Superior temporal gyrus (tissue), 1 donor: ENCODE data around the gene ZNF106.
A peak's percentile ranks its signal among the peaks of the same experiment; 100 is the strongest.

Source experiments
- DNase-seq: peaks from one replicate; pipeline ENCODE4 v3.0.0-alpha.2; 2016; ENCODE audit errors: extremely low spot score

ZNF106 gene

GRCh38 chr15:42490671-42491538 lies at the start of gene ZNF106:
Gene ZNF106, minus strand, starts transcription at chr15:42491141. Its CDS starts 18,852 bp downstream, at chr15:42472289.
- DNase-seq, result peak; percentile 96

DNA sequence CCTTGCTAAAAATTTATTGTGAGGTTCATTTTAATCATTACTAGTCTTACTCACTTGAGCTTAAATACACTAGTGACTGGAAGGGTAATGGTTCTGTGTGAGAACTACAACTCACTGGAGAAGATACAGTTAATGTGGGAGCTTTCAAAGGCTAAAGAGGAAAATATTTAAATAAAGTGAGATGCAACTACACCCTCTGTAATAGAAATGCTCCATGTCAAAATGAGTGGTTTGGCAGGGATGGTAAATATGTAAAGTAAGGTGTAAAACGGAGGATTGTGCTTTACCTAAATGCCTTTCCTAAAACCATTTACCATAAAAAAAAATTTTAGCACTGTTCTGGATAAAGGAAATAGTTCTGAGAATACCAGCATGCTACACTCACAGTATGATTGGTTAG lies 42.3 kb upstream of the ZNF106 start:
- DNase-seq, result no peak

DNA sequence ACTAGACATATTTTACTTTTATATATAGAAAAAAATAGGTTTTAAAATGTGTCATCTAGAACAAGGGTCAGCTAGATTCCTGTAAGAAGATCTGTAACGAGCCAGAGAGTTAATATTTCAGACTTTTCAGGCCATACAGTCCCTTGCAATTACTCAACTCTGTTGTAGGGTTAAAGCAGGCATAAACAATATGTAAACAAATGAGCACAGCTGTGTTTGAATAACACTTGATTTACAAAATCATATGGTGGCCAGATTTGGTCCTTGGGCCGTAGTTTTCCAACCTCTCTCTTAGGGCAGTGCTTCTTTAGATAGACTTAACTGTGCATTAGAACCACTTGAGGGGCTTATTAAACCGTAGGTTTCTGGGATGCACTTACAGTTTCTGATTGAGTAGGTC lies 38.0 kb upstream of the ZNF106 start:
- no peak for DNase-seq

DNA sequence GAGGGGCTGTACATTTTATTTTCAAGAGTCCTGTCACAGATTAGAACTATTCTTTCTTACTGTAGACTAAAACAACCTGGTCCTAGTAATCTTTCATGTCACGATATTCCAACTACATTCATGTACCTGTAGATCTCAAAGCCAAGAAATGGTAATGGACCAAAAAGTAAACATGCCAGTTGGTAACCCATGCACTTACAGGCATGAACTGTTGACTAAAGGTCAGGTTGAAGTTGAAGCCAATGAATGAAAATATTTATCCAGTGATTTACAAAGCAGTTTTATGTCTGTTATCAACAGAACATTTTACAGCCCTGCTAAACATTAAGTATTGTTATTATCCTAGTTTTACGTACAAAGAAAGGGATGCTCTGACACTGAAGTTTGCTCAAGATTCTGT lies 32.4 kb upstream of the ZNF106 start:
- DNase-seq, result no peak

DNA sequence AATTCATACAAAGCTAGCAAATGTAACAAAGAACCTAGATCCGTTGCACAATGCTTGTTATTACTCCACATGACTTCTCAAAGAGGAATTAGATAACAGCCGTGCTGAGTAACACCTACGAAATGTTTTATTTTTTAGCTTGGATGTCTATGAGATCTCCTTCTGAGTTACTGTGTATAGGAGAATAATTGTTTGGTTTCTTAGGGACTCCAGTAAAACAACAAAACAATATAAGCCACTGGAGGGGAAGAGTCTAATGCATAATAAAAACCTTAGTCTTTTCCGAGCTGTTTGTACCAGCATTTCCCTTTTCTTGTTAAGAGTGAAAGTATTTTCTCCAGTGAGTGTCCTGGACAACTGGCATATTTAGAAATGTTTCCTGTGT lies 20.1 kb upstream of the ZNF106 start:
- peak; percentile 50 for DNase-seq

DNA sequence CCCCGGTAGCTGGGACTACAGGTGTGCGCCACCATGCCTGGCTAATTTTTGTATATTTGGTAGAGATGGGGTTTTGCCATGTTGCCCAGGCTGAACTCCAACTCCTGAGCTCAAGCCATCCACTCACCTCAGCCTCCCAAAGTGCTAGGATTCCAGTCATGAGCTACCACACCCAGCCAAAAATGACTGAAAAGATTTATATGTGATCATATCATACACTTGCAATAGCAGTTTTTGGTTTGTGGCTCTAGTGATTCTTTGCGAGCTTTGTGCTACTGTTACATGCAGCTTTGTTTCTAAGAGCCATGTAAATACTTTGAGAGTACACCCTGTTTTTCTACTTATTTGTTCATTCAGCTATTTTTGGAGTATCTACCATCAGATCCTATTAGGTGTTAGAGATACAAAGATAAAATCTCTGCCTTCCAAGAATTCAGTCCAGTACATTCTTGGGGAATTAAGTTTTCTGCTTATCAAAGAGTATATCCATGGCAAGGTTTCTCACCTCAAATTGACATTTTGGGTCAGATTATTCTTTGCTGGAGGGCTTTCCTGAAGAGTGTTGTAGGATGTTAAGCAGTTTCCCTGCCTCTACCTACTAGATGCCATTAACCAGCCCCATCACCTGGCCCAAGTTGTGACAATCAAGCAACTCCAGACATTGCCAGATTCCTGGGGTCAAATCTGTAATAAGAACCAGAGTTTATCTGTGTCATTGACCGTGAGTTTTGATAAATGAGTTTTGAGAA lies 19.5 kb upstream of the ZNF106 start:
- DNase-seq, result no peak

DNA sequence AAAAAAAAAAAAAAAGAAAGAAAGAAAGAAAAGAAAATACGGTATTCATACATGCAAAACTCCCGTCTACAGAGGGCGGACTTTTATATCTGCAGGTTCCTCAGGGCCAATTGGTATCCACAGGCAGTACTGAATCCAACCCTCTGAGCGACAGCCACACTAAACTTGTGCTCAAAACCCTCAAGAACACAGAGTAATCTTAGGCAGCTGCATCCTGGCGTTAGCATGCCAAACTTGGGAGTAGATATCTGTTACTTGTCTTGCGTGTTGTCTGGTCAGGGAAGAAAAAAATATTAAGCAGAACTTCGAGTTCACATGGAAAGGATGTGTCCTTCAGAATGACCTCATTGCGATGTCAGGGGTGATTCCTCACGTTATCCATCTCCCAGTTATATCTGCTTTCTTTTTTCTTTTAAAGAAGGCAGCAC lies 17.3 kb upstream of the ZNF106 start:
- DNase-seq, result no peak

- DNase-seq, result no peak
These were observed 16.6 kb upstream of the ZNF106 start for GRCh38 chr15:42507514-42507913.

- no peak for DNase-seq
These were observed 13.7 kb upstream of the ZNF106 start for GRCh38 chr15:42504631-42505030.

GRCh38 chr15:42503825-42504224 lies 12.9 kb upstream of the ZNF106 start:
- no peak for DNase-seq

- no peak for DNase-seq
These were observed 11.5 kb upstream of the ZNF106 start for GRCh38 chr15:42502477-42502876.

GRCh38 chr15:42499858-42500609 lies 9.1 kb upstream of the ZNF106 start:
- DNase-seq, result no peak

GRCh38 chr15:42498212-42499068 lies 7.5 kb upstream of the ZNF106 start:
- DNase-seq, result no peak

- peak; percentile 93 for DNase-seq
These were observed 4.6 kb upstream of the ZNF106 start, which contains the start of gene SNAP23 for GRCh38 chr15:42495361-42496212. Gene SNAP23, plus strand, starts transcription at chr15:42495634. Its CDS starts 16,213 bp downstream, at chr15:42511847.

DNA sequence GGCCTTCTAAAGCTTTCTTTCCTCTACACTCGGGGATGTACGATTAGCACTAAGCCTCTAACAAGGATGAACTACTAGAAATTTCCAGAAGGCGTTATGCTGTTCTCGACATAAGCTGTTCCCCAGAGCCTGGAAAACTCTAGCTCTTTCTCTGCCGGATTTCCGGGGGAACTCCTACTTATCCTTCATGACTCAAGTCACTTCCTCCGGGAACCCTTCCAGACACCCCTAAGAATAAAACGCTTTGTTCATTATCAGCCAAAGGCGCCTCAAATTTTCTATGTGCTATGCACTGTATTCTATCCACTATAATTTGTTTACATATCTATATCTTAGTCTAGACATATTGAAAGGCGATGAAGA lies 4.0 kb upstream of the ZNF106 start:
- DNase-seq, result peak; percentile 91

DNA sequence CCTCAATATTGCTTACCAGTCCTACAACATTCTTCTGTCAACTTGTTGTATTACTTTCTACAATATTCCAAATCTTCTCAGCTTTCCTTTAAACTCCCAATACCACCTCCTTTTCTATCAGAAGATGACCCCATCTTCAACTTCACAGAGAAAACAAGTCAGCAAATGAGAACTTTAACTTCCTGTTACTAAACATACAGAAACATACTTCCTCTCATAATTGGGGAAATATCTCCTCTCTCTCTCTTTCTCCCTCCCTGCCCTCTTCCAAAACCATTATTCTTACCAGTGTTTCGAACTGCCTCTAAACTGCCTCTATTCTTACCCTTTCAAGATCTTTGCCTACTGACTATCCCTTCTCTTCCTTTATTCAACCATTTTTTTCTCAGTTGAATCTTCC lies 2.7 kb upstream of the ZNF106 start:
- DNase-seq, result no peak

GRCh38 chr15:42491539-42492225 lies 741 bp upstream of the ZNF106 start:
- no peak for DNase-seq

DNA sequence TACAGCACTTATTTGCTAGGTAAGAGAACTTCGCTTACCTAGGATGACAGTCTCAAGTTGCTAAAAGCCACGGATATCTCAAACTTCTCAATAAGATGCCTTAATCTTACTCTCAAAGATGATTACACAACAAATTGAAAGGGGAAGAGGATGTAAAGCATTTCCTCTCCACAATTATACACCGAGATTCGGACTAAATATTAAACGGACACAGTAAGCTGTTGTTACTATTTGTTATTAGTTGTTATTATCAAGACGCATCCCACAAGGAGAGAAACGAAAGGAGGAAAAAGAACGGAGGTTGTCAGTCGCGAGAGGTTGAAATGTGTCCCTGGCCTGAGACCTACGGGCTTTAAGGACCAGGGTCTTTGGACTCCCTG lies 660 bp downstream of the ZNF106 start:
- DNase-seq, result peak; percentile 62

DNA sequence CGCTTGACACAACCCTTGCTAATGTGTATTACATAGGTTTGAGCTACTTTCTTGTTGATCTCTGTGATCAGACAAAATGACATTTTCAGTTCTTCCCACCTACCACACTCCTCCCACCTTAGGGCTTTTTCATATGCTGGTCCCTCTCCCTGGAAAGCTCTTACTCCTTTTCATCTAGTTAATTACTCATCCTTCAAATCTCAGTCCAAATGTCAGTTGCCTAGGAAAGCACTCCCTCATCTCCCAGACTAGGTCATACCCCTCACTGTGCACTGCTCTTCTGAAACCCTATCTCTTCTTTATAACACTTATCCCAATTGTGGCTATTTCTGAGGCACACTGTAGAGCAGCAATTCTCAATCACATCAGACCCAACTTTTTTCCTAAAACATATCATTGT lies 7.3 kb downstream of the ZNF106 start:
- DNase-seq, result no peak

DNA sequence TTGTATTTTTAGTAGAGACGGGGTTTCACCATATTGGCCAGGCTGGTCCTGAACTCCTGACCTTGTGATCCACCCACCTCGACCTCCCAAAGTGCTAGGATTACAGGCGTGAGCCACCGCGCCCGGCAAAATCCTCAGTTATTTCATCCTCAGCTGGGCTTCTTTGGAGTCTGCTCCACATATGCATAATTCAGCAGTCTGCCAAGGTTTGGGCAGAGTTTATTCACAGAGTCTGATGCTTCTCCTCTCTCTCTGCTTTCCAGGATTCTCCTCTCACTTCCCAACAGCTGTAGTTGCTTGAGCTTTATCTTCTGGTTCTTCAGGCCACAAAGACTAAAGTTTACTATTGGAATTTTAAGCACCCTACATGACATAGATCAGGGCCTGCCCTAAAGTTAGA lies 8.2 kb downstream of the ZNF106 start:
- DNase-seq, result no peak
